HUES48 (cell line): ENCODE results near the gene UCHL3.

Experiments used
- H3K27ac ChIP-seq: one replicate; pipeline ENCODE4 v1.7.0; 2013; ENCODE audit warnings: low read depth, low read length, inconsistent platforms
- H3K27me3 ChIP-seq: 2 replicates; pipeline ENCODE4 v1.6.1; 2013; ENCODE audit warnings: mild to moderate bottlenecking, low read length; ENCODE audit not compliant: control insufficient read depth, insufficient read depth
- H3K36me3 ChIP-seq: 2 replicates; pipeline ENCODE4 v1.6.1; 2013; ENCODE audit warnings: low read length; ENCODE audit not compliant: control insufficient read depth, insufficient read depth
- H3K4me1 ChIP-seq: 2 replicates; pipeline ENCODE4 v1.6.1; 2013; ENCODE audit warnings: mild to moderate bottlenecking, low read length; ENCODE audit not compliant: control insufficient read depth, insufficient read depth
- H3K4me3 ChIP-seq: 2 replicates; pipeline ENCODE4 v1.5.1; 2013; ENCODE audit warnings: mild to moderate bottlenecking, low read depth, low read length
- H3K9ac ChIP-seq: 2 replicates; pipeline ENCODE4 v1.6.1; 2013; ENCODE audit warnings: mild to moderate bottlenecking, low read depth, low read length, moderate library complexity
- H3K9me3 ChIP-seq: 2 replicates; pipeline ENCODE4 v1.6.1; 2013; ENCODE audit warnings: low read length; ENCODE audit not compliant: control insufficient read depth, insufficient read depth

The UCHL3 gene

DNA sequence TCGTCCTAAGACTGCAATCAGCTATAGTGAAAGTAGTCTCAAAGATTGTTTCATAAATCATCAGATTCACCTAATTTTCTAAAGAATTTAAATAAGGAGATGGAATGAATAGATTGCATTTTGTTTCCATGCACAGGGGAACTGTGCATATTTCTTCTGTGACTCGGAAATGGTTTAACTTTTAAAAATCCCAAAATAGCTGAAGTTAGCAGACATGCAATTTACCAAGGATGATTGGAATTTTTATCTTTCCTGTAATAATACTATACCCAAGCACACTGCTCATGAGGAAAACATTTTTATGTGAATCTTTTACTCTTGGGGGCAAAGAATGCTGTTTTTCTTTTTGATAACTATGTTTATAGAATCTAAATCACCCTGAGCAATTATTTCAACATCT is 71.6 kb downstream of the UCHL3 start:
- H3K27me3 ChIP-seq, result no peaks in the 10 kb centered on the region
- no peaks in the 10 kb centered on the region for H3K9me3 ChIP-seq
- no peak overlapping the region for H3K4me3 ChIP-seq
- no peaks in the 10 kb centered on the region for H3K36me3 ChIP-seq
- no peak overlapping the region for H3K9ac ChIP-seq
- no peak overlapping the region for H3K27ac ChIP-seq
- no peaks in the 10 kb centered on the region for H3K4me1 ChIP-seq

DNA sequence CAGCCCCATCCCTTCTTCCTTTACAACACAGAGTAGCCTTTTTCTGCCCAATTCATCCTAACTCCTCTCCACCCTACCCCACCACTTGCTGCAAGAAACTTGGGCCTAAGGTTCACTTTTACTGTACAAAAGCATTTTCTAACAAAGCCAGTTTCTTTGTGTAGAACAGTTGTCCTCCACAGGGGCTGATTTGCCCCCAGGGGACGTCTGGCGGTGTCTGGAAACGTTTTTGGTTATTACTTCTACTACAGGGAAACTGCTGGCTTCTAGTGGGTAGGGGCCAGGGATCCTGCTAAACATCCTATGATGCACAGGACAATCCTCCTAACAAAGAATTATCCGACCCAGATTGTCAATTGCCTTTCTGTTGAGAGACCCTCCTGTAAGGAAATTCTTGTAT is 79.2 kb downstream of the UCHL3 start:
- Histone ChIP-seq H3K9ac (no peak overlapping the region), H3K36me3 (no peaks in the 10 kb centered on the region; the same call in 1 of the 2 replicates), H3K9me3 (no peaks in the 10 kb centered on the region), H3K27ac (no peak overlapping the region), H3K4me1 (no peaks in the 10 kb centered on the region), H3K27me3 (no peaks in the 10 kb centered on the region), H3K4me3 (no peak overlapping the region)

DNA sequence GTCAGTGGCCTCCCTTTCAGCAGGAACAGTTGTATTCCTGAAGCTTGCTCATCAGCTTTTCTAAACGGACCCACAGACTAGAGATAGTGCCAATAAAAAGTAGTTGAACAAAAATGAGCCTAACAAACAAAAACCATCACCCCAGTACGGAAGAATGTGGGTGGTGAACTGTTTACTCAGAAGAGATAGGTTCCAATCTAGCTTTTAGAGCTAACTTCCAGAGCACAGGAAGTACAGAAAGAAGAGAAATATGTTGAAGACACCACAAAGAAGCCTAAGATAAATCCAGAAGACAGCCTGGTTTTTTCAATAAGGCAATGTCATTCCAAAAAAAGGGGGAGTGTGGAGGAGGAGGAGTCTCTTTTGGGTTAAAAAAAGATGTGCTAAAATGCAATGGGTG is 83.7 kb downstream of the UCHL3 start:
- Histone ChIP-seq H3K4me1 (peaks cover 12% of the 10 kb centered on the region), H3K4me3 (no peak overlapping the region), H3K27me3 (peaks cover 26% of the 10 kb centered on the region), H3K9me3 (no peaks in the 10 kb centered on the region), H3K27ac (no peak overlapping the region), H3K9ac (no peak overlapping the region), H3K36me3 (no peaks in the 10 kb centered on the region)

DNA sequence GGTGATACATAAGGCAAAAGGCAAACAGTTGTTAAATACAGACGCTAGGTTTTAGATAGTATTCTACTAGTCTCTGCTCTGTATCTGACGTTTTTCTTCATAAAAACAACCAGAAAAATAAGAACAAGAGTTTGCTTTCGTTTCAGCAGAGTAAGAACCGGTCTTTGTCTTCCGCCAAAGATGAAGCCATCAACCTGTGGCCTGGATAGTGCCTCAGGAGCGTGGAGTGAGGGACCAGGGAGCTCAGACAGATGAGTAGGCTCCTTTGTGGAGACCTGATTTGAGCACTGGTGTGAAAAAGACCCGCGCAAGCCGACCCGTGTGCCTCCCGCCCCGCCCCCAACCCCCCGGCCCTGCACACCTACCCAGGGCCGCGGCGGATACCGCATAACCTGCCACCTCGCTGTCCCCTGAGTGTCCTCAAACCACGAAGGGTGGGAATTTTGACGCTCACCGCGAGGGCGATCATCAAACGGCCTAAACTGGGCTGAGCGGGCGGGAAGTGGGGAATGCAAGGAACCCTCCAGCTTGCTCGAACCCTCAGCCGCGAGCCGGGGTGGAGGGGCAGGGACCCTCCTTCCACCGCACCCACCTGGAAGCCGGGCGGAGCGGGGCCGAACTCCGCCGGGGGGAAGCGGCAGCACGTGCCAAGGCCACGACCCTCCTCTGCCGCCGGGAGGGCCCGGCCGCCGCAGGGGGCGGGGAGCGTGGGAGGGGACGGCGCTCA is 85.7 kb downstream of the UCHL3 start:
- Histone ChIP-seq H3K9me3 (no peaks in the 10 kb centered on the region), H3K36me3 (no peaks in the 10 kb centered on the region), H3K9ac (peak overlapping the region; percentile 58; the same call in 1 of the 2 replicates), H3K27me3 (peaks cover 39% of the 10 kb centered on the region), H3K4me1 (peaks cover 24% of the 10 kb centered on the region), H3K27ac (peak overlapping the region; percentile 2), H3K4me3 (peak overlapping the region; percentile 63)

DNA sequence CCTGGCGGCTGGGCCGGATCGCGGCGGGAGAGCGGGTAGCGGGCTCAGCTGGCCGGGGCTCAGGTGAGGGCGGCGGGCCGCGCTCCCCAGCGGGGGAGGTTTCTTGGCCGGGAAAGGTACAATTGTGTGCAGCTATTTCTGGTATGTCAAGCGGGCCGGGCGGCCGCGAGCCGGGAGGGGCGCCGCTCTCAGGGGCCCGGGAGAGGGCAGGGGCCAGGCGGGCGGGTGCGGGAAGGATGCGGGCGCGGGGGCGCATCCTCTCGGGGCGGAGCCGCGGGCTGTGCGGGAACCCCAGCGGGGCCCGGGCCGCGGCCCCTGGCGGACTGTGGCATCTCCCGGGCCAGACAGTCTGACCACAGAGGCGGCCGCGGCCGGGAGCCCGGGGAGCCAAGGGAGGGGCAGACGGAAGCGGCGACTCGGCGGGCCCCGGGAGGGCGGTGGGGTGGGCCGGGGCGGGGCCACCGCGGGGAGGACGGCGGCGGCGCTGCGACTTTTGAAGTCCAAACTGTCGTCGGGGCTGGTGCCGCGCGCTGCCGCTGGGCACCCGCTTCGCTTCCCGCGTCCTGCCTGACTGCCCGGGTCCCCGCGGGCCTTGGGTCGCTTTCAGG is 86.3 kb downstream of the UCHL3 start, which contains the start of gene LMO7:
TSS of gene LMO7 (plus strand) at position 503 of the 608 bp plus-strand sequence. CDS start 328 bp downstream, outside the sequence.
- H3K27me3 ChIP-seq, result peaks cover 39% of the 10 kb centered on the region
- peak within 1 kb of the TSS; percentile 63 for H3K4me3 ChIP-seq
- H3K9ac ChIP-seq, result peak within 1 kb of the TSS; percentile 58; the same call in 1 of the 2 replicates
- H3K9me3 ChIP-seq, result no peaks in the 10 kb centered on the region
- H3K4me1 ChIP-seq, result peaks cover 30% of the 10 kb centered on the region
- peak within 1 kb of the TSS; percentile 2 for H3K27ac ChIP-seq
- no peaks in the 10 kb centered on the region for H3K36me3 ChIP-seq

DNA sequence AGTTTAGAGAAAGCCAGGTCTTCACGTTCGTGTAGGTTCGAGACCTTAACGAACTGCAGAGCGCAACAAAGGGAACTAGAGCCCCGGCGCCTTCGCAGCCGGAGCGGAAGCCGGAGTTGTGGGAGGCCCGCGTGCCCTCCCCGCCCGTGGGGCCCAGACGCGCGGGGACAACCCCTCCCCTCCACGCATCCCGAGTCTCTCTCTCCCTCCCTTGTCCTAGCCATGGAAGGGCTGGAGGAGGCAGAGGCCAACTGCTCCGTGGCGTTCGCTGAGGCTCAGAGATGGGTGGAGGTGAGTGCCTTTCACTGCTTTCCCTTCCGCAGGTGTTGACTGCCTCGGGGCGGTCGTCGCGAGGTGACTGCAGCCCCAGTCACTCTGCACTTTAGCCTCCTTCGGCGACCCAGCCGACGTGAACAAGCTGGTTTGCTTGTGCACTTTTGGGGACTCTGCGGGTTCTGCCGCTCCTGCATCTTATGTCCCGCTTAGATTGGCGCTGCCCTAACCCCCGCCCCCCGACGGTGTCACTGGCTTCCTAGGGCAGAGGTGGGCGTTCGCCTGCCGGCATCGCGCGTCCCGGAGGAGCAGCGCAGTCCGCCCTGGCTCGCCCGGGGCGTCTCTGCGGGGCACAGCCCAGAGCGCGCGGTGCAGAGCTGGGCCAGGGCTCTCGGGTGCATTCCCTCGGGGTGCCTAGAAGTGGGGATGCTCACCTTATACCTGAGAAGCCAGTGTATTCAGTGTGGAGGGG is 87.0 kb downstream of the UCHL3 start:
- H3K27ac ChIP-seq, result no peak overlapping the region

DNA sequence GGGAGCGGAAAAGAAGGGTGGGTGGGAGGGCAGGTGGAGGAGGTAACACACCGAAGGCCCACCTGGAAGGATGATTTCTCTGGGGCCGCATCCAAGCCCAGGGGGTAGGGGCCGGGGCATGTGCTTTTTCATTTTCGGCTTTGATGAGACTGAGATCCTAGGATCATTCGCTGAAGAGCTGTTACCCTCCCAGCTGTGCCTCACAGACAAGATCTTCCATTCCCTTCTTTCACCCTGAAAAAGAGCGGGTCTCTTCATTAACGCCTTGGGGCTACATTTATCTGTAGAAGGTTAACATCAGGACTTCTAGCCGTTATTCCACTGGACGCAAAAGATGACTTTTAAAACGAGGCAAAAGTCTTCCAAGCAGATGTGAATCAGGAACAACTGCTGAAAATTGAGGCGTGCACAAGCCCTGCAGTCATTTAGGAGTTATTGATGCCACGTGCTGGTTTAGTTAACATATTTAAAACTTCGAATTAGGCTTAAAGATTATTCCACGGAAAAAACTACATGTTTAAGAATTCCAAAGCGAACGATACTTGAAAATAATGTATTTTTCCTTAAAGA is 87.7 kb downstream of the UCHL3 start:
- Histone ChIP-seq H3K9ac (no peak overlapping the region; the same call in 1 of the 2 replicates), H3K36me3 (peaks cover 3% of the 10 kb centered on the region; the same call in 1 of the 2 replicates), H3K4me1 (peaks cover 35% of the 10 kb centered on the region), H3K27ac (no peak overlapping the region), H3K4me3 (peak overlapping the region; percentile 63), H3K9me3 (no peaks in the 10 kb centered on the region), H3K27me3 (peaks cover 39% of the 10 kb centered on the region)

More for the DNA sequence above, 87.0 kb downstream of the UCHL3 start:
- Histone ChIP-seq H3K4me3 (peak overlapping the region; percentile 63), H3K9me3 (no peaks in the 10 kb centered on the region), H3K4me1 (peaks cover 35% of the 10 kb centered on the region), H3K27me3 (peaks cover 39% of the 10 kb centered on the region), H3K36me3 (peaks cover 3% of the 10 kb centered on the region; the same call in 1 of the 2 replicates), H3K9ac (peak overlapping the region; percentile 46; the same call in 1 of the 2 replicates)

DNA sequence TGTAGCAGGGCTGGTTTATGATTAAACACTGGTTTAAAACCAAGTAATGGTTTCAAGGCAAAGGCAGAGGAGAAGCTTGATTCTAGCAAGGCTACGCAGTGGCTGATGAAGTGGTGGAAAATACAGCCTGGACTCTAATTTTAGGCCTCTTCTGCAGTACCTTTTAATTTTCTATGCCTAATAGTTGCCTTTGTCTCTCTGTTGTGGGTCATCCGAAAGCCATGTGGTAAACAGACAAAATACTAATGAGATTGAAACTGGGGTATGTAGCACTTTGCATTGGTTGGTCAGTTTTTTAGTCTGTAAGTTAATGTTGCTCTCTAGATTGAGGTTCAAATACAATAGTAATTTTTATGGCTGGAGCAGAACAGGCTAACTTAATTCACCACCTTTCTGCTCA is 89.9 kb downstream of the UCHL3 start:
- peaks cover 3% of the 10 kb centered on the region; the same call in 1 of the 2 replicates for H3K36me3 ChIP-seq
- H3K27me3 ChIP-seq, result peaks cover 39% of the 10 kb centered on the region
- H3K4me3 ChIP-seq, result no peak overlapping the region
- H3K4me1 ChIP-seq, result peaks cover 35% of the 10 kb centered on the region
- H3K27ac ChIP-seq, result no peak overlapping the region
- no peaks in the 10 kb centered on the region for H3K9me3 ChIP-seq
- H3K9ac ChIP-seq, result no peak overlapping the region

DNA sequence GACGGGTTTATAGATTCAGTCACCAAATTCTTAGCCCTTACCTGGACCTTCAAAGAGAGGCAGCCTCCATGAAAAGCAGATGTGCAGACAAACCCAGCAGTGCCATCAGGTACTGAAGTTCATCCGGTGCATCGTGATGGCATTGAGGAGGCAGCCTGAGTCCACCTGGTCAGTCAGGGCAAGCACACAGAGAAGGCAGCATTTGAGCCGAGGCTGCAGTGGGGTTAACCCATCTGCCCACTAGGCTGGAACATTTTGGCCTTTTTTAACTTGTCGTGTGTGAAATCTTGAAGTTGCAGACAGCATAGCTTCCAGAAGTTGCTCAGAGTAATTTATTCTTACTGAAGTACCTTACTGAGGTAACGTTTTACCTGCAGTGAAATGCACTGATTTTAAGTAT is 91.4 kb downstream of the UCHL3 start:
- H3K9me3 ChIP-seq, result no peaks in the 10 kb centered on the region
- peaks cover 3% of the 10 kb centered on the region; the same call in 1 of the 2 replicates for H3K36me3 ChIP-seq
- H3K27ac ChIP-seq, result no peak overlapping the region
- H3K4me1 ChIP-seq, result peaks cover 35% of the 10 kb centered on the region
- no peak overlapping the region for H3K9ac ChIP-seq
- no peak overlapping the region for H3K4me3 ChIP-seq
- H3K27me3 ChIP-seq, result peaks cover 31% of the 10 kb centered on the region

DNA sequence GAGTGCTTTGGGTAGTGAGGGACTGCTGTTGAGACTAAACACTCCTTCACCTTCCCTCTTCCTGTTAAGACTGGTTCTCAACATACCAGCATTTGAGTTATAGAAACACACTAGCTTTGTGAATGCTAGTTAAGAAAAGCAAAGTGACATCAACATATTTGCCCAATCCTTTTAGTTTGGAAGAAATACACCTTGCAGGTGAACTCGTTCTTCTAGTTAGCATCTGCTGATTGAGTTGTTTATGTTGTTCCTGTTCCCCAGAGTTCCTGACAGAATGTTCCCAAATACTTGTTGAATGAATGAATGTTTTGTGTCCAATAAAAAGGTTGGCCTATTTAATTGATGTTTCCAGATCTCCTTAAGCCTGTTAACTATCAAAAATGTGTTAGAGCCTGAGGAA is 93.6 kb downstream of the UCHL3 start:
- Histone ChIP-seq H3K9me3 (no peaks in the 10 kb centered on the region), H3K9ac (no peak overlapping the region), H3K4me3 (no peak overlapping the region), H3K27ac (no peak overlapping the region), H3K27me3 (peaks cover 13% of the 10 kb centered on the region), H3K36me3 (peaks cover 3% of the 10 kb centered on the region; the same call in 1 of the 2 replicates), H3K4me1 (peaks cover 25% of the 10 kb centered on the region)
